ENCODE results near the gene CLEC4M.

DNA sequence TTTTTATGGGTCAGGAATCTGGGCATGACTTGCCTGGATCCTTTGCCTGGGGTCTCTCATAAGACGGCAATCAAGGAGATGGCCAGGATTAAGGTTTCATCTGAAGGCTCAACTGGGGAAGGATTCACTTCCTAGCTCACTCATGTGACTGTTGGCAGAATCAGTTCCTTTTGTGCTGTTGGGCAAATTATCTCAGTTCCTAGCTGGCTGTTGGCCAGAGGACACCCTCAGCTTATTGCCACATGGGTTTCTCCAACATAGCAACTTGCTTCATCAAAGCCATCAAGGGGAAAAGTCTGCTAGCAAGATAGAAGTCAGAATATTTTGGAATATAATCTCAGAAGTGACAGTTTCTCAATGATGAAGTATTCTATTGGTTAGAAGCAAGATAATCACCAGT, 54.8 kb downstream of the CLEC4M start:
- TF ChIP-seq, protein P1, sequence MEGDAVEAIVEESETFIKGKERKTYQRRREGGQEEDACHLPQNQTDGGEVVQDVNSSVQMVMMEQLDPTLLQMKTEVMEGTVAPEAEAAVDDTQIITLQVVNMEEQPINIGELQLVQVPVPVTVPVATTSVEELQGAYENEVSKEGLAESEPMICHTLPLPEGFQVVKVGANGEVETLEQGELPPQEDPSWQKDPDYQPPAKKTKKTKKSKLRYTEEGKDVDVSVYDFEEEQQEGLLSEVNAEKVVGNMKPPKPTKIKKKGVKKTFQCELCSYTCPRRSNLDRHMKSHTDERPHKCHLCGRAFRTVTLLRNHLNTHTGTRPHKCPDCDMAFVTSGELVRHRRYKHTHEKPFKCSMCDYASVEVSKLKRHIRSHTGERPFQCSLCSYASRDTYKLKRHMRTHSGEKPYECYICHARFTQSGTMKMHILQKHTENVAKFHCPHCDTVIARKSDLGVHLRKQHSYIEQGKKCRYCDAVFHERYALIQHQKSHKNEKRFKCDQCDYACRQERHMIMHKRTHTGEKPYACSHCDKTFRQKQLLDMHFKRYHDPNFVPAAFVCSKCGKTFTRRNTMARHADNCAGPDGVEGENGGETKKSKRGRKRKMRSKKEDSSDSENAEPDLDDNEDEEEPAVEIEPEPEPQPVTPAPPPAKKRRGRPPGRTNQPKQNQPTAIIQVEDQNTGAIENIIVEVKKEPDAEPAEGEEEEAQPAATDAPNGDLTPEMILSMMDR (optimal IDR thresholded peaks at IDR 0.05 in 1 of 3, IDR thresholded peaks at IDR 0.05 in 1 of 3, conservative IDR thresholded peaks at IDR 0.05 in 1 of 3; ENCODE audit: extremely low read depth in 1 of 3, insufficient read depth in 2 of 3, low read length in 3 of 3): no peak
- TF ChIP-seq EZH2 (IDR thresholded peaks at IDR 0.05; ENCODE audit: low read length): no peak
